Measurements from ENCODE around the gene DLAT.
A peak's percentile ranks its signal among the peaks of the same experiment; 100 is the strongest.

Gene DLAT

GRCh38 chr11:111982019-111982464, 43.2 kb upstream of the DLAT start:
- no peak for TF ChIP-seq EZH2phosphoT487 (IDR thresholded peaks at IDR 0.05; ENCODE audit: low read depth)
- TF ChIP-seq CTCF (IDR thresholded peaks at IDR 0.05; ENCODE audit: low read depth, low read length) = peak; percentile 87
- no peaks in the 10 kb centered on the region for H3K4me1 ChIP-seq (ENCODE audit: low read length)
- H4K20me1 ChIP-seq (ENCODE audit: insufficient read depth, low read length) = no peaks in the 10 kb centered on the region
- H3K4me3 ChIP-seq (ENCODE audit: low read length) = no peak overlapping the region
- H2AFZ ChIP-seq (ENCODE audit: low read depth, low read length) = no peak overlapping the region
- peaks cover 31% of the 10 kb centered on the region for H3K36me3 ChIP-seq (replicated peaks; ENCODE audit: low read depth, low read length)
- H3K27ac ChIP-seq (ENCODE audit: low read length) = no peak overlapping the region
- no peak overlapping the region for H3K9ac ChIP-seq (ENCODE audit: low read length)
- no peak overlapping the region for H3K4me2 ChIP-seq (ENCODE audit: low read length)
- no peaks in the 10 kb centered on the region for H3K27me3 ChIP-seq (ENCODE audit: low read depth, low read length)
- no peaks in the 10 kb centered on the region for H3K9me3 ChIP-seq (ENCODE audit: insufficient read depth, low read length)
- no peaks in the 10 kb centered on the region for H3K79me2 ChIP-seq (ENCODE audit: low read length)

GRCh38 chr11:111982541-111983186, 42.5 kb upstream of the DLAT start:
- H3K9ac ChIP-seq (ENCODE audit: low read length) = no peak overlapping the region
- no peaks in the 10 kb centered on the region for H3K4me1 ChIP-seq (ENCODE audit: low read length)
- no peaks in the 10 kb centered on the region for H3K79me2 ChIP-seq (ENCODE audit: low read length)
- no peak for TF ChIP-seq EZH2phosphoT487 (IDR thresholded peaks at IDR 0.05; ENCODE audit: low read depth)
- TF ChIP-seq CTCF (IDR thresholded peaks at IDR 0.05; ENCODE audit: low read depth, low read length) = no peak
- H4K20me1 ChIP-seq (ENCODE audit: insufficient read depth, low read length) = no peaks in the 10 kb centered on the region
- no peaks in the 10 kb centered on the region for H3K9me3 ChIP-seq (ENCODE audit: insufficient read depth, low read length)
- no peak overlapping the region for H3K27ac ChIP-seq (ENCODE audit: low read length)
- peaks cover 31% of the 10 kb centered on the region for H3K36me3 ChIP-seq (replicated peaks; ENCODE audit: low read depth, low read length)
- no peaks in the 10 kb centered on the region for H3K27me3 ChIP-seq (ENCODE audit: low read depth, low read length)
- no peak overlapping the region for H3K4me3 ChIP-seq (ENCODE audit: low read length)
- no peak overlapping the region for H3K4me2 ChIP-seq (ENCODE audit: low read length)
- no peak overlapping the region for H2AFZ ChIP-seq (ENCODE audit: low read depth, low read length)

GRCh38 chr11:111983187-111983986, 41.8 kb upstream of the DLAT start:
- H4K20me1 ChIP-seq (ENCODE audit: insufficient read depth, low read length) = no peaks in the 10 kb centered on the region
- H3K4me1 ChIP-seq (ENCODE audit: low read length) = no peaks in the 10 kb centered on the region
- TF ChIP-seq EZH2phosphoT487 (IDR thresholded peaks at IDR 0.05; ENCODE audit: low read depth) (no peak), CTCF (IDR thresholded peaks at IDR 0.05; ENCODE audit: low read depth, low read length) (no peak)
- no peak overlapping the region for H3K4me2 ChIP-seq (ENCODE audit: low read length)
- H3K9ac ChIP-seq (ENCODE audit: low read length) = no peak overlapping the region
- H3K36me3 ChIP-seq (replicated peaks; ENCODE audit: low read depth, low read length) = peaks cover 31% of the 10 kb centered on the region
- H2AFZ ChIP-seq (ENCODE audit: low read depth, low read length) = no peak overlapping the region
- H3K79me2 ChIP-seq (ENCODE audit: low read length) = no peaks in the 10 kb centered on the region
- H3K27me3 ChIP-seq (ENCODE audit: low read depth, low read length) = no peaks in the 10 kb centered on the region
- H3K27ac ChIP-seq (ENCODE audit: low read length) = no peak overlapping the region
- H3K9me3 ChIP-seq (ENCODE audit: insufficient read depth, low read length) = no peaks in the 10 kb centered on the region
- H3K4me3 ChIP-seq (ENCODE audit: low read length) = no peak overlapping the region

GRCh38 chr11:111986589-111986988, 38.6 kb upstream of the DLAT start:
- Histone ChIP-seq H3K27ac (ENCODE audit: low read length) (no peak overlapping the region), H3K9me3 (ENCODE audit: insufficient read depth, low read length) (no peaks in the 10 kb centered on the region), H3K4me2 (ENCODE audit: low read length) (no peak overlapping the region), H3K36me3 (replicated peaks; ENCODE audit: low read depth, low read length) (peaks cover 26% of the 10 kb centered on the region), H3K9ac (ENCODE audit: low read length) (no peak overlapping the region), H3K4me1 (ENCODE audit: low read length) (no peaks in the 10 kb centered on the region), H3K4me3 (ENCODE audit: low read length) (no peak overlapping the region), H3K79me2 (ENCODE audit: low read length) (no peaks in the 10 kb centered on the region), H4K20me1 (ENCODE audit: insufficient read depth, low read length) (no peaks in the 10 kb centered on the region), H3K27me3 (ENCODE audit: low read depth, low read length) (no peaks in the 10 kb centered on the region), H2AFZ (ENCODE audit: low read depth, low read length) (no peak overlapping the region)
- TF ChIP-seq EZH2phosphoT487 (IDR thresholded peaks at IDR 0.05; ENCODE audit: low read depth) (no peak), CTCF (IDR thresholded peaks at IDR 0.05; ENCODE audit: low read depth, low read length) (no peak)
